GM19328 (cell line): ENCODE results near the gene RSF1.

ENCODE experiments used
- ATAC-seq: cut with Tn5 transposase; IDR thresholded peaks from one replicate; pipeline ENCODE4 v1.9.1; 2021; ENCODE audit warnings: mild to moderate bottlenecking, moderate library complexity; ENCODE audit not compliant: unreplicated experiment

The RSF1 gene

DNA sequence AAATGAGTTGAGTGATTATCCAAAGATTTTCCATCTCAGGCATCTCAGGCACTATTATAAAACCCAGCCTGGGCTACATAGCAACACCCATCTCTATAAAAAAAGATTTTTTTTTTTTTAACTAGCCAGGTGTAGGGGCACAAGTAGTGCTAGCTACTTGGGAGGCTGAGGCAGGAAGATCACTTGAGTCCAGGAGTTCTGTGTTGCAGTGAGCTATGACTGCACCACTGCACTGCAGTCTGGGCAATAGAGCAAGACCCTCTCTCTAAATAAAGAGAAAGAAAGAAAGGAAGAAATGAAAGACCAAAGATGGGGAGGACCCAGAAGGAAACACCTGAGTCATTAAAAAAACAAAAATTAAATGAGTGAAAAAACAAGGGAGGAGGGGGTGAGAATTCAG, 14.1 kb downstream of the RSF1 start:
- no peak for ATAC-seq

DNA sequence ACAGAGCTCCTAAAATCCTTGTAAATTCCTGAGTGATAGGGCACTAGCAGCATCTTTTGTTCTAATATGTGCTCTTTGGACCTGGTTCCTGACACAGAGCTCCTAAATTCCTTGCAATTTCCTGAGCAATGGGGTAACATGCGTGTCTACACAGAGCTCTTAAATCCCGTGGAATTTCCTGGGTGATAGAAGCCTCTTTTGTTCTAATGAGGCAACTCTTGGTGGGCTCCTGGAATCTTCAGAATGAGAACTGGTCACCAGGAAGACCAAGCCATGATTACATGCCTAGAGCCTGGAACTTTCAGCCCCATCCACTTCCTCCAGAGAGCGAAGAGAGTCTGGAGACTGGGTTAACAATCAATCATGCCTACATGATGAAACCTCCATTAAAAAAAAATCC, 19.0 kb downstream of the RSF1 start:
- ATAC-seq: no peak

DNA sequence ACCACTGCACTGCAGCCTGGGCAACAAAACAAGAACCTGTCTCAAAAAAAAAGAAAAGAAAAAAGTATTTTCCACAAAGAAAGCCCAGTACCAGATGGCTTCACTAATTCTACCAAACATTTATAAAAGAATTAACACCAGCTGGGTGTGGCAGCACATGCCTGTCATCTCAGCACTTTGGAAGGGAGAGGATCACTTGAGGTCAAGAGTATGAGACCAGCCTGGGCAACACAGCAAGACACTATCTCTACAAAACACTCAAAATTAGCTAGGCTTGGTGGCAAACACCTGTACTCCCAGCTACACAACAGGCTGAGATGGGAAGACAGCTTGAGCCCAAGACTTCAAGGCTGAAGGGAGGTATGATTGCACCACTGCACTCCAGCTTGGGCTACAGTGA, 20.1 kb downstream of the RSF1 start:
- ATAC-seq: no peak

DNA sequence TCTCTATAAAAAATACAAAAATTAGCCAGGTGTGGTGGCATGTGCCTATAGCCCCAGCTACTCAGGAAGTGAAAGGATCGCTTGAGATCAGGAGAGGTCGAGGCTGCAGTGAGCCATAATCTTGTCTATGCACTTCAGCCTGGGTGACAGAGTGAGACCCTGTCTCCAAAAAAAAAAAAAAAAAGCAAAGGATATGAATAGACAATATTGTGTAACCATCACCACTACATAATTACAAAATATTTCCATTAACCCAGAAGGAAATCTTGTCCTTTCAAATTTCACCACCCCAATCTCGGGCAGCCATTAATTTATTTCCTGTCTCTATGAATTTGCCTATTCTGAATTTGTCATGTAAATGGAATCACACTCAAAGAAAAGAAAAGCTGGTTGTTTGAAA, 21.2 kb downstream of the RSF1 start:
- ATAC-seq: no peak

DNA sequence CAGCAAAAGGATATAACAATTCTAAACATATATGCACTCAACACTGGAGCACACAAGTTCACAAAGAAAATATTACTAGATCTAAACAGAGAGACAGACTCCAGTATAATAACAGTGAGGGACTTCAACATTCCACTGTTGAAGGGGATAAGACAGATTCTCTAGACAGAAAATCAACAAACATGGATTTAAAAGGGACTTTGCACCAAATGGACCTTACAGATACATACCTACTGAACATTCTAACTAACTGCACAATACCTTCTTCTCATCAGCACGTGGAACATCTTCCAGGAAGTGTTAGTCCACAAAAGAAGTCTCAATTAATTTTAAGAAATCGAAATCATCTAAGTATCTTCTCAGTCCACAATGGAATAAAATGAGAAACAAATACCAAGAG, 26.6 kb downstream of the RSF1 start:
- ATAC-seq: no peak

DNA sequence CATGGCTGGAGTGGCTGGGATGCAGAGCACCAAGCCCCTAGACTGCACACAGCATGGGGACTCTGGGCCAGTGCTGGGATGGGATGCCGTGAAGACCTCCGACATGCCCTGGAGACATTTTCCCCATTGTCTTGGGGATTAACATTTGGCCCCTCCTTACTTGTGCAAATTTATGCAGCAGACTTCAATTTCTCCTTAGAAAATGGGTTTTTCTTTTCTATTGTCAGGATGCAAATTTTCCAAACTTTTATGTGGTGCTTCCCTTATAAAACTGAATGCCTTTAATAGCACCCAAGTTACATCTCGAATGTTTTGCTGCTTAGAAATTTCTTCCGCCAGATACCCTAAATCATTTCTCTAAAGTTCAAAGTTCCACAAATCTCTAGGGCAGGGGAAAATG, 29.2 kb downstream of the RSF1 start:
- ATAC-seq: no peak

DNA sequence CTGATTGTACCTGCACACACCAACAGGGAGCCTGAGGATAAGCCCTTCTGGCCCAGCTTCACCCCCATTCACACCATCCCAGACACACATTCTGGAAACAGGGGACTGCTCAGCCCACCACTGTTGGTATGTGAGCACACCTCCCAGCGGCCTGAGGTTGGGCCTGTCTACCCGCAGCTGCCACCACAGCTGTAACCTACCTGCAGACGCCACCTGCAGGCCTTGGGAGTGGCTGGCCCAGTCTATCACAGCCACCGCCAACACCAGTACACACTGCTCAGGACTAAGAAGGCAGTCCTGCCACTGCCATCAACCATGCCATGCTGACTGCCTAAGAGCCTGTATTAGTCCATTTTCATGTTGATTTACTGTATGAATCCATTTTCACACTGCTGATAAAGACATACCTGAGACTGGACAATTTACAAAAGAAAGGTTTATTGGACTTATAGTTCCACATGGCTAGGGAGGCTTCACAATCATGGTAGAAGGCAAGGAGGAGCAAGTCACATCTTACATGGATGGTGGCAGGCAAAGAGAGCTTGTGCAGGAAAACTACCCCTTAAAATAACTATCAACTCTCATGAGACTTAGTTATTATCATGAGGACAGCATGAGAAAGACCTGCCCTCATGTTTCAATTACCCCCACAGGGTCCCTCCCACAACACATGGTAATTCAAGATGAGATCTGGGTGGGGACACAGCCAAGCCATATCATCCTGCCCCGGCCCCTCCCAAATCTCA, 30.6 kb downstream of the RSF1 start:
- no peak for ATAC-seq

DNA sequence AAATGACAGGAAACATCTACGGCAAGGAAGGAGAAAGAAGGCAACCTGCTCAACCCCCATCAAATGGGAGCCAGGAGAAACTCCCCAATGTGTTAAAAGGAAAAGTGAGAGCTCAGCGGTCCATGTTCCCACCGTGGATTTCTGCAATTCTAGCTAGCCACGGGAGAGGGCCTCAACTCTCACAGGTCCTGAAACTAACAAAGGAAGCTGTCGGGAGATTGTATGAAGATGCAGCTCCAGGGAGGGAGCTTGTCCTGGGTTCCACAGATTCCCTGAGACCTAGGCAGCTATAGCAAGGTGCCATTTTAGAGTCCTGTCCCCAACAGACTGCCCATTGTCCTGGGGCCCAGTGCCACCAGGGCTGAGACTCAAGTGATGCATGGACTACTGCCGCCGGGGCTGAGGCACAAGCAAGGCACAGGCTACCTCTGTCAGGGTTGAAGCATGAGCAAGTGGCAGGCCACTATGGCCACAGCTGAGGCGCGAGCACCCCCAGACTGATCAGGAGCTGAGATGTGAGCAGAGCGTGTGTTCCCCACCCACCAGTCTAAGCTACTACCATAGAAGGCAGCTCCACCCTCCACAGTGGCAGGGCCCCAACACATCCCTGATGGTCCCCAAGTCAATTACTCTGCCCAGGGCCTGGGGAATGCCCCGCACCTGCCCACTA, 31.3 kb downstream of the RSF1 start:
- no peak for ATAC-seq

DNA sequence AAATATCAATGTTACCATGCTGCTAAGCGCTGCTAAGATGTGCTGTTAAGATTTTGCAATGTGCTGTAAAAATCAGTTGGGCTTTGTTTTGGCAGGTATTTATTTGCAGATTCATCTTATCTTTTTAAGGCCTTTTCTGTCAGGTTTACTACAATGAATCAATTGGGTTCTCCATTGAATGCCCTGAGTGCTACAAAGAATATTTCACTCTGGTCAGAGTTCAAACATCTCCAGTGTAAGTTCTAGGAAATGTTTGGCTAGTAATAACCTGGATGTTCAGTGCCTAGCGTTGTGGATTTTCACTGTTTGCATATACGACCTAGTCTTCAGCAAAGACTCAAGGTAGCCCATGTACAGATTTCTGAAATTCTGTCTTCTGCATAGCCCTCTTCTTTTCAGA, 36.0 kb downstream of the RSF1 start:
- ATAC-seq: no peak

DNA sequence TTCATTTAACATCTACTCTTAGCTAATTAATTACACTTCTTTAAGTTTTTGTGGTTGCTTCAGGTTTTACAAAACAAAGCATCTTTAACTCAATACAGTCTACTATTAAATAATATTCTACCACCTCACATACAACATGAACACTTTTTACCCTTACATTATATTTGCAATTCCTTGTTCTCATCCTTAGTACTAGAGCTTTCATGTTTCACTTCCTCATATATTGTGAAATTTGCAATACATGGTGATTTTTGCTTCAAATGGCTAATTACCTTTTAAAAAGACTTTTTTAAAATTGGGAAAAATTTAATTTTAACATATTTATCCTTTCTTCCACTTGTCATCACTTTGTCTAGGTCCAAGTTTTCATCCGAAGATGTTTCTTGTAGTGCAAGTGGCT, 37.5 kb downstream of the RSF1 start:
- ATAC-seq: no peak

DNA sequence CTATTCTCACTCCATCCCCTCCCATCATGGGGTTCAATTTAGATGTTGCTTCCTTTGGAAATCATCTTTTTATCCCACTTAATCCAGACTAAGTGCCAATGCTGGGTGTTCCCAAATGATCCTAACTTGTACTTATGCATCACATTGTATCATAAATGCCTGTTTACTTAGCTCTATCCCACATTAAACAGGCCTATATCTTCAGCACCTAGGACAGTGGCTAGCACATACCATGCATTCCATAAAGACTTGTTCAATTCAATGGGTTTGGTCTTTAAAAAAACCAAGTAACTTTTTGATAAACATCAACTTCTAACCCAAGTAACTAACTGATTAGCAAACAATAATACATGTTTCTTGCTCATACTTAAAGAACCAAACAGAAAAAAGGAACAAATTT, 40.6 kb downstream of the RSF1 start:
- ATAC-seq: no peak

DNA sequence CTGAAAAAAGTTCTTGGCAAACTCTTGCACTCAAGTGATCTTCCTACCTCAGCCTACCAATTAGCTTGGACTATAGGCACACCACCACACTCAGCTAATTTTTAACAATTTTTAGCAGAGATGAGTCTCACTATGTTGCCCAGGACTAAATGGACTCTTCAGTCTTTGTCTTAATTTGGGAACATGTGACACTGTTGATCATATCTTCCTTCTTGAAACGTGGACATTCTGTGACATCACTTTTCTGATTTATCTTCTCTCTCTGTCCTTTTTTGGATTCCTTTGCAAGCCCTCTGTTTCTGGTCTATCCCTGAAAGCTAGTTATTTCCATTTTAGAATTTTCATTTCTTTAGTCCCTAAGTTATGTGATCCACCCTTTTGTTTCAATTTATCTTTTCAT, 42.0 kb downstream of the RSF1 start:
- ATAC-seq: no peak

DNA sequence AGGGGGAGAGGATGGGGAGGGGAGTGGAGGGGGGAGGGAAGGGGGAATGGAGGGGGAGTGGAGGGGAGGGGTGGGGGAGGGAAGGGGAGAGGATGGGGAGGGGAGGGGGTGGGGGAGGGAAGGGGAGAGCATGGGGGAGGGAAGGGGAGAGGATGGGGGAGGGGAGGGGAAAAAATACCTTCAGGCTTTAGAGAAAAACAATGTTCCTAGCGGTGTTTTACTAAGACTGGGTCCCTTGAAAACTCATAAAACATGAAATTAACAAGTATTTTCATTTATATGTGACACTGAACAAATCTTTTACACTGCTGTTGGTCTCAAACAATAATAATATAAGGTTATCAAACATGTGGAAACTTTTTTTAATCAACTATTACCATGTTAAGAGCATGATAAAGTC, 42.4 kb downstream of the RSF1 start:
- ATAC-seq: no peak

DNA sequence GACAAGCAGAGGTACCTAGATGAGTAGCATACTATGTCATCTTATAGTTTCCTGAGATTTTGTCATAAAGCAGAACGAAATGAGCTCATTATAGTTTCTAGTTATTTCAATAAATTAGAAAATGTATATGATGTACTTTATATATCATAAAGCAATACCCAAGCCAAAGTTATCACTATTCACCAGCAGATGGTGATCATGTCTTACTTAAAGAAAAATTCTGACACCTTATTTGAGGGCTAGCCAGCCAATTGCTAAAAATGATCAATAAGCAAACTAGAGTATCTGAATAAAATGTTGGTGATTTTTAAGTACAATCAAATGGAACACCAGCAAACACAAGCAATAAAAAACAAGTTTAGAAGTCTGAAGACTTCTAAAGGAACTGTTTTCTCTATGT, 44.1 kb downstream of the RSF1 start:
- no peak for ATAC-seq

DNA sequence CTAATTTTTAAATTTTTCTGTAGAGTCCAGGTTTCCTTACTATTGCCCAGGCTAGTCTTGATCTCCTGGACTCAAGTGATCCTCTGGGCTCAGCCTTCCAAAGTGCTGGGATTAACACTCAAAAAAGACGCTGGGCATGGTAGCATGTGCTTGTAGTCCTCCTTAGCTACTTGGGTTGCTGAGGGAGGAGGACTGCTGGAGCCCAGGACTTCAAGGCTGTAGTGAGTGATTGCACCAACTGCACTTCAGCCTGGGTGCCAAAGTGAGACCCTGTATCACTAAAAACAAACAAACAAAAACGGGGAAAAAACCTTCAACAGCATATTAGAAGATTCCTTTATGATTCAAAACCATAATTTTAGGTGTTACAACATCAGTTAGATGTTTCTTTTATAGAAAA, 44.6 kb downstream of the RSF1 start:
- ATAC-seq: no peak

DNA sequence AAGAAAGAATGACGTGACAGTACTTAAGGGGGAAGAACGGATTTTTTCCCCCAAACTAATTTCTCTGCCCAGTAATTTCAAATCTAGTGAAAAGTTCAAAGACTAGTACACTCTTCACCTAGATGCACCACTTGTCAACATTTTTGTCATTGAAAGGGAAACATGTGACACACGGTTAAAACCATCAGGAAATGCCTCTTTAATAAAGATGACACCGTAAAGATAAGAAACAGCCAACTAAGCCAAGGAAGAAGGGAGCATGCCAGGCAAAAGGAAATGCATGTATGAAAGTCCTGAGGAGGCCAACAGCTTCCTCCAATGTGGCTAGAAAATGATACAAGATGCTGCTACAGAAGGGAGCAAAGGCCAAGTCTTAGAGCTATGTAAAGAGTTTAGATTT, 49.4 kb downstream of the RSF1 start:
- no peak for ATAC-seq

DNA sequence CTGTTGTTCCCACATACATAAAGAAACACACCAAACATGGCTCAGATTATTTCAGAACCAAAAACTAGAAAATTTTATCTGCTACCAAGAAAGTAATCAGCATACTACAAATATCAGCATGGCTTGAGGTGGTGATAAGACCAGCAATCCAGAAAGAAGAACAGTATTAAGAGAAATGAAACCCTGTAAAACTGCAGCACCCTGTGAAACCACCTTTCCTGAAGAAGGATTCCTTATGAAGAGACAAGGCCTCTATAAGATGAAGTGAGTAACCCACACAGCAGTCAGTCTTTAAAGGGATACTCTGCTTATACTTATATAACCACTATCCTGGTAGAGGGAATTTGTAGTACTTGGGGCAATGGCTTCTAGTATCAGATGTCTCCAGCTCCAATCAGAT, 49.9 kb downstream of the RSF1 start:
- ATAC-seq: no peak

DNA sequence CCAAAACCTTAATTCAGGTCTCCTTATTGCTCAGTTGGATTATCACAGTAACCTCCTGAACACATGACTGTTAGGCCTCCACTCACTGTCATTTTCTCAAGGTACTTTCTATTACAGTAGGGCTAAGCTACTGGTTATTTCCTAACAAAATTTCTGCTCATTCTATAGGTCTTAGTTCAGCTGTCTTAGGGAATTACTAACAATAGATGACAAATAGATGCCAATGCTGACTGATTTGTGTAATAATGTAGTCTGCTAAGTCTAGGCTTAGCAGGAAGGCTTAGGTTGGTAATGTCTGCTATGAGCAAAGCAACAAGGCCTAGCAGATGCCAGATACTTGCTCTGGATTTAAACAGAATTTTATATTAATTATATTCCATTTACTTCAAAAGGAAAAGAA, 58.1 kb downstream of the RSF1 start:
- ATAC-seq: no peak

DNA sequence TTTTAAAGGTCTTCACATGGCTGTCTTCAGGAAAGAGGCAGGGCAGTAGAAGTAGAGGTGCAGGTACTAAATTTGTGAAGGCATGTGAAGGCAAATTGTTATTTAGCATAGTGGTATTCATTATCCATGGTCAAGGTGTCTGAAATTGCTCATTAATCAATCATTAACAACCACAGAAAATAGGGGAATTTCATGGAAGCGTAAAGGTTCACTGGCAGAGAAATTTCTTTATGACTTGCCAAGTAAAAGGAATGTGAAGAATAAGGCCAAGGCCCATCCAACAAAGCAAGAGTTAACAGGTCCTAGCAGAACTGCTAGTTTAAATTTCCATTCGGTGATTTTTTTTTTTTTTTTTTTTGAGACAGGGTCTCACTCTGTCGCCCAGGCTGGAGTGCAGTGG, 59.0 kb downstream of the RSF1 start:
- no peak for ATAC-seq

DNA sequence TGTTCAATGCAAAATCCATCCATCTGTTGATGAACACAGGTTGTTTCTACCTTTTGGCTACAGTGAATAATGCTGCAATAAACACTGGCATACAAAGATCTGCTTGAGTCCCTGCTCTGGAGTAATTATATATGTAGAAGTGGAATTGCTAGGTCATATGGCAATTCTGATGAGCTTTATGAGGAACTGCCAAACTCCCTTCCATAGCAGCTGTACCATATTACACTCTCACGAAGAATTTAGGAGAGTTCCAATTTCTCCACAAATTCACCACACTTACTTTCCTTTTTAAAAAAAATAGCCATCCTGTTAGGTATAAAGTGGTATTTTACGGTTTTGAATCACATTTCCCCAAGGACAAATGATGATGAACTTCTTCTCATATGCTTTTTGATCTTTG, 62.2 kb downstream of the RSF1 start:
- ATAC-seq: no peak

DNA sequence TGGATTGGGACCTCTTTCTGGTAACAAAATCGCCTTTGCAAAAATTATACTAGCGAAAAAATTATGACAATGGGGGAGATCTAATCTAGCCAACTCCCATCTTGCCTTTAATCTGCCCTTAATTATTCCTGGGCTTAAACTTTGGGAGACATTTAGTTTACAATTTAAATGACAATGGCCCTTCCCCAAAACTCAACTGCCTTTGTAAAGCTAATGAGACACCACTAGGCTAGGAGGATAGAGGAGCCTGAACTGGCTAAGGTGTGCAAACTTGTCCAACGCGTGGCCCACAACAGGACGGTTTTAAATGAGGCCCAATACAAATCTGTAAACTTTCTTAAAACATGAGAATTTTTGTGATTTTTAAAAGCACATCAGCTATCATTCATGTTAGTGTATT, 67.3 kb downstream of the RSF1 start:
- ATAC-seq: no peak

DNA sequence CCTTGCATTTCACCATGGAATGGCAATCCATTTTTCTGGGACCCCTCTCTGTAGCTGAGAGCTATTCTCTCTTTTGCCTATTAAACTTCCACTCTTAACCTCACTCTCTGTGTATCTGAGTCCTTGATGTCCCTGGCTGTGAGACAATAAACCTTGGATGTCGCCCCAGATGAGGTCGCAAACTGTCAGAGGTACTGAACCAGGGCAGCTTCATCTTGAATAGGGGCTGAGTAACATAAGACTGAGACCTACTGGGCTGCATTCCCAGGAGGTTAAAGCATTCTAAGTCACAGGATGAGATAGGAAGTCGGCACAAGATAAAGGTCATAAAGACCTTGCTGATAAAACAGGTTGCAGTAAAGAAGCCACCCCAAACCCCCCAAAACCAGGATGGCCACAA, 68.0 kb downstream of the RSF1 start:
- ATAC-seq: no peak
